IPS DF 6.9 (cell line): Measurements from ENCODE around the gene FLNB.

Experiments
- DNase-seq: peaks from one replicate; pipeline ENCODE4 v3.0.0-alpha.2; 2013; ENCODE audit warnings: low read depth, low spot score
- H3K27ac ChIP-seq: one replicate; pipeline ENCODE4 v1.5.1; 2013; ENCODE audit warnings: low read length, control low read depth
- H3K27me3 ChIP-seq: 2 replicates; pipeline ENCODE4 v1.6.1; 2013; ENCODE audit warnings: mild to moderate bottlenecking, low read length; ENCODE audit not compliant: control insufficient read depth, insufficient read depth
- H3K36me3 ChIP-seq: 2 replicates; pipeline ENCODE4 v1.6.1; 2013; ENCODE audit warnings: low read length; ENCODE audit not compliant: control insufficient read depth, insufficient read depth
- H3K4me1 ChIP-seq: 2 replicates; pipeline ENCODE4 v1.6.1; 2013; ENCODE audit warnings: low read length; ENCODE audit not compliant: control insufficient read depth, insufficient read depth
- H3K4me3 ChIP-seq: 2 replicates; pipeline ENCODE4 v1.5.1; 2013; ENCODE audit warnings: mild to moderate bottlenecking, low read length
- H3K9me3 ChIP-seq: 2 replicates; pipeline ENCODE4 v1.6.1; 2013; ENCODE audit warnings: low read length, inconsistent platforms; ENCODE audit not compliant: control insufficient read depth, insufficient read depth
- WGBS: extraction: QIAGEN DNeasy Blood & Tissue Kit; methylation state at CpG from one replicate; pipeline ENCODE4 v1.1.7; 2013; ENCODE audit warnings: mixed read lengths, missing lambda C conversion rate; ENCODE audit not compliant: insufficient read length, insufficient coverage; 5-methylcytosine and 5-hydroxymethylcytosine counted together

The FLNB gene

DNA sequence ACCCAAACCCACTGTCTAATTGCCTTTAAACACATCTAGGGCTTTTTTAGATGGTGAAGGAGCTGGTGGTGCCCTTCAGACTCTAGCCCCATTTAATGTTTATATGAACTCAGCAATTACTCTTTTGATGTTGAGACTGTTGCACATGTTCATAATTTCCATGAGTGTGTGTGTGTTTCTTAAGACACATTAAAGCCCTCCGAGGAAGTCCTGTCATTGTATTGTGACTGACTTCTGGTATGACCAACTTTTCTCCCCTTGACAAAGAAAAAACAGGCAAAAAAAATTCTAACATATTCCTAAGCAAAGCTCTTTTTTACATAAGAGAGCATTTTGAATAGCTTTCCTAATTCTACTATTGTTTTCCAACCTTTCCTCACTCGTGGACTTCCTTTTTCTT, 91.6 kb downstream of the FLNB start:
- peaks cover 22% of the 10 kb centered on the region; the same call in 1 of the 2 replicates for H3K36me3 ChIP-seq
- H3K27ac ChIP-seq, result no peak overlapping the region
- H3K4me1 ChIP-seq, result no peaks in the 10 kb centered on the region
- no peak for DNase-seq
- WGBS, result no CpG with 5 or more reads among the region's 2 CpGs
- no peak overlapping the region for H3K4me3 ChIP-seq
- H3K9me3 ChIP-seq, result no peaks in the 10 kb centered on the region
- H3K27me3 ChIP-seq, result no peaks in the 10 kb centered on the region

DNA sequence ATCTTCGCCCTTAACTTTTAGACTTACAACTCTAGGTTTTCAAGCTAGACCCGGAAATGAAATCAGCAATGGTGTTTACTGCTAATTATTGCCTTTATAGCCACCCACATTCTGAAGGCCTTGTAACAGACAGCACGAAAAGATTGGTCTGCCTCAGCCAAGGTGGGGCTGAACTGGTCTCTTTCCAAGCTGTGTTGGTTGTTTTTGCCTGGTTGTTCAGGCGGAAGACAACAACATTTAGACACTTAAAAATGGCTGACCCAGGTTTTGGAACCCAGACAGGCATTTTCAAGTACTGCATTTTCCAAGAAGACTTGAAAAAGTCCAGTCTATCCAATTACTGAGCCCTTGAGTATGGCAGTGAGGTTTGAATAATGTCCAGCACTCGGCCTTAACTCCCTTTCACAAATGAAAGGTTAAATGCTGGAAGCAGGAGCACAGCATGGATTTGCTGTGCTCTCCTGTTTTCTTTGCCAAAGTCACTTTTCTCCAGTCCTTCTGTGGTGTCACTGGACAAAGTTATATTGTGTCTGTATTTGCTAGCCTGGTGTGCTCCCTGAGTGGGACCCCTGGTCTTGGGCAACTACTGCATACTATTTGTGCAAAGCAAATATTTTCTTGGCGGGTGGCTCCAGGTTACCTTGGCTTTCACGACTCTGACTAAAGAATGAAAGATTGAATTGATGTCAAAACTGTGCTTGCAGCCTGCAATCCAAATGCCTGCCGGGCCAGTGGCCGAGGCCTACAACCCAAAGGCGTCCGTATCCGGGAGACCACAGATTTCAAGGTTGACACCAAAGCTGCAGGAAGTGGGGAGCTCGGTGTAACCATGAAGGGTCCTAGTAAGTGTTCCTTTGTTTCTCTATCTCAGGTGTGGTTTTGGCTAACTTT, 93.5 kb downstream of the FLNB start:
- H3K9me3 ChIP-seq, result no peaks in the 10 kb centered on the region
- WGBS, result no CpG with 5 or more reads among the region's 13 CpGs

DNA sequence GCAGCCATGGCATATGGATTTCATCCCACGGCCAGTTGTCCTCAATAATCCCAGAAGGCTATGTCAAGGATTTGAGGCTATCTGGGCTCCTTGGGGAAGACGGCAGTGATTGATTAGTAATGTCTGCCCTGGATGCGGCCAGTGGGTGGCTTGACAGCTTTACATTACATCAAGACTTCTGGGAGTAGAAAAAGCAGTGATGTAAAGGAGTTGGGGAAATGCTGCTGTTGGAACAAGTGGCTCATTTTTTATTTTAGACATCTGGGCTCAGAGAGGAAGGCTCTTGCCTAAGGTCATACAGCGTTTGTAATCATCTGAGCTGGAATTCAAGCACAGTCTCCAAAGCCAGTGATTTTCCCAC, 94.1 kb downstream of the FLNB start:
- no peaks in the 10 kb centered on the region for H3K27me3 ChIP-seq
- no CpG with 5 or more reads among the region's 4 CpGs for WGBS
- no peak overlapping the region for H3K27ac ChIP-seq
- peaks cover 22% of the 10 kb centered on the region; the same call in 1 of the 2 replicates for H3K36me3 ChIP-seq
- no peak for DNase-seq
- no peaks in the 10 kb centered on the region for H3K9me3 ChIP-seq
- no peaks in the 10 kb centered on the region for H3K4me1 ChIP-seq
- no peak overlapping the region for H3K4me3 ChIP-seq

More for the DNA sequence above, 93.5 kb downstream of the FLNB start:
- Histone ChIP-seq H3K4me1 (no peaks in the 10 kb centered on the region), H3K27me3 (no peaks in the 10 kb centered on the region), H3K27ac (no peak overlapping the region), H3K4me3 (no peak overlapping the region), H3K36me3 (peaks cover 22% of the 10 kb centered on the region; the same call in 1 of the 2 replicates)
- no peak for DNase-seq

DNA sequence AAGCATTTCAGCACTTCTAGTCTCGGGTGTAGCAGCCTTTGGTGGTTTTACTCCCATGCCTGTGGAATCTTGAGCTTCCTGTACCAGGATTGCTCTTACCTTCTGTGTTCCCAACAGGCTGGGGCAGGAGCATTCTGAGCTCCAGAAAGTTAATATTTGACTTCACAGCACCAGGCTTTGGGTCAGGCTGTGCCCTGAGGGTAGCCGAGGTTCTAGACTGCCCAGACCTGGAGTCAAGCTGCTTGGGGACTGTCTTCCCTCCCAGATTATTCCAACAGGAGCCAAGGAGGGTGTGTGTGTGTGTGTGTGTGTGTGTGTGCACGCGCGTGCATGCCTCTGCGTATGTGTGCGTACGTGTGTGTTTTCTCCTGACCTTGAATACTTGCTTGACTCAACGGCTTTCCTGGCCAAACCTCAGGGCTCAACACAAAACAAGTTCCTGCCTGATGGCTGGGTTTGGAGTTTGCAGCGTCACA, 94.8 kb downstream of the FLNB start:
- Histone ChIP-seq H3K36me3 (peaks cover 22% of the 10 kb centered on the region; the same call in 1 of the 2 replicates), H3K27me3 (no peaks in the 10 kb centered on the region), H3K9me3 (no peaks in the 10 kb centered on the region), H3K4me1 (no peaks in the 10 kb centered on the region), H3K27ac (no peak overlapping the region), H3K4me3 (no peak overlapping the region)
- WGBS, result no CpG with 5 or more reads among the region's 10 CpGs
- no peak for DNase-seq

GRCh38 chr3:58104151-58104550, 95.9 kb downstream of the FLNB start:
- no peaks in the 10 kb centered on the region for H3K4me1 ChIP-seq
- no peaks in the 10 kb centered on the region for H3K27me3 ChIP-seq
- H3K4me3 ChIP-seq, result no peak overlapping the region
- H3K36me3 ChIP-seq, result peaks cover 17% of the 10 kb centered on the region; the same call in 1 of the 2 replicates
- no CpG with 5 or more reads among the region's 8 CpGs for WGBS
- no peak for DNase-seq
- H3K27ac ChIP-seq, result no peak overlapping the region
- H3K9me3 ChIP-seq, result no peaks in the 10 kb centered on the region

GRCh38 chr3:58104712-58105111, 96.5 kb downstream of the FLNB start:
- Histone ChIP-seq H3K27me3 (no peaks in the 10 kb centered on the region), H3K36me3 (peaks cover 20% of the 10 kb centered on the region), H3K27ac (no peak overlapping the region), H3K4me1 (no peaks in the 10 kb centered on the region), H3K9me3 (no peaks in the 10 kb centered on the region), H3K4me3 (no peak overlapping the region)
- DNase-seq, result no peak
- no CpG with 5 or more reads among the region's 2 CpGs for WGBS

DNA sequence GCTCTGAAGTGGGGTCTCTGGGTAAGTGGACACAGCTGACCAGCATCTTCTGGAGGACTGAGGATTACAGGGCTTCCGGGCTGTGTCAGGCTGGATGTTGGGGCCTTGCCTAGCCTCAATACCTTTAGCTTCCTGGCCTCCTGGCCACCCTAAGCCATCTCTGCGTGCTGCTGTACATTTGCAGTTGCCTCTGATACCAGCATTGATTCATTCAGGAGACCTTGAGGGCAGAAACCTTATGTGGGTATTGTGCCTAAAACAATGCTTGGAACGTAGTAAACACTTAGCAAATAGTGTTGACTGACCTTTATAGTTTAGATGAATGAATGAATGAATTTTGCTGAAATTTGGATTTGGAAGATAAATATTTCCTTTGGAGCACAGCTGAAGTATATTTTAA, 97.0 kb downstream of the FLNB start:
- Histone ChIP-seq H3K4me3 (no peak overlapping the region), H3K4me1 (no peaks in the 10 kb centered on the region), H3K36me3 (peaks cover 24% of the 10 kb centered on the region), H3K9me3 (no peaks in the 10 kb centered on the region), H3K27me3 (no peaks in the 10 kb centered on the region), H3K27ac (no peak overlapping the region)
- no CpG with 5 or more reads among the region's 3 CpGs for WGBS
- no peak for DNase-seq

DNA sequence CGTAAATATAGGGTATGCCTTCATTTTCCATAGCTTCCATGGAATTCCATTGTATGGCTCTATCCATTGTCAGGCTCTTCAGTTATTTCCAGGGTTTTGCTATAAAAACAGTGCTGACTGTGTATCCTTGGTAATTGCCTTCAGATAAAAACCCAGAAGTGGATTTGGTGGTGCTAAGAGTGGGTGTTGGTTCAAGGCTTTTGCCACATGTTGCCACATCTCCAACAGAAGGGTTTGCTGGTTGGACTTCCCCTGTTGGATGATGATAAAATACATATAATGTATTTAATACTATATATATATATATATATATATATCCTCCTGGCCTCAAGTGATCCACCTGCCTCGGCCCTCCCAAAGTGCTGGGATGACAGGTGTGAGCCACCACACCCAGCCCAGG, 97.8 kb downstream of the FLNB start:
- Histone ChIP-seq H3K4me1 (no peaks in the 10 kb centered on the region), H3K27ac (no peak overlapping the region), H3K9me3 (no peaks in the 10 kb centered on the region), H3K36me3 (peaks cover 25% of the 10 kb centered on the region), H3K27me3 (no peaks in the 10 kb centered on the region), H3K4me3 (no peak overlapping the region)
- no peak for DNase-seq
- no CpG with 5 or more reads among the region's 2 CpGs for WGBS

- Histone ChIP-seq H3K27ac (no peak overlapping the region), H3K9me3 (no peaks in the 10 kb centered on the region), H3K4me3 (no peak overlapping the region), H3K4me1 (no peaks in the 10 kb centered on the region), H3K27me3 (no peaks in the 10 kb centered on the region), H3K36me3 (peaks cover 25% of the 10 kb centered on the region)
- no CpG with 5 or more reads among the region's 8 CpGs for WGBS
- DNase-seq, result no peak
Observed at GRCh38 chr3:58106640-58107039, 98.4 kb downstream of the FLNB start.

DNA sequence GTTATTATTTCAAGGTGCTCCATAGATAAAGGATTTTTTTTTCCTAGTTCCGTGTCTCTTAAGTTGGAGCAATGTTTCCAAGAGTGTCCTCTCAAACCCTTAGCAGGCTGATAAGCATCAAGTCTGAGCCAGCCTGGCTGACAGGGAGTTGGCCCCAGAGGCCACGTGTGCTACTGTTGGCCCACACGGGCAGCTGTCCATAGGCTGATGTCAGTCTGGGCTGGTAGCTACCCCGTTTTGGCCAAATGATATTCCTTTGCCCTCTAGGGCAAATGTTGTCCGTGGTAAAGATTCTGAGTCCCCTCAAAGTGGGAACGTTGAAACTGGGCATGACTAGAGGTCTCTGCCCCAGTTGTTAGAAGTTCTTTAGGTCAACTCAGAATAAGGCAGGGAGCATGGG, 99.4 kb downstream of the FLNB start:
- no peaks in the 10 kb centered on the region for H3K9me3 ChIP-seq
- H3K36me3 ChIP-seq, result peaks cover 28% of the 10 kb centered on the region
- H3K27ac ChIP-seq, result no peak overlapping the region
- no peak for DNase-seq
- no peak overlapping the region for H3K4me3 ChIP-seq
- H3K27me3 ChIP-seq, result no peaks in the 10 kb centered on the region
- WGBS, result no CpG with 5 or more reads among the region's 6 CpGs
- H3K4me1 ChIP-seq, result no peaks in the 10 kb centered on the region

DNA sequence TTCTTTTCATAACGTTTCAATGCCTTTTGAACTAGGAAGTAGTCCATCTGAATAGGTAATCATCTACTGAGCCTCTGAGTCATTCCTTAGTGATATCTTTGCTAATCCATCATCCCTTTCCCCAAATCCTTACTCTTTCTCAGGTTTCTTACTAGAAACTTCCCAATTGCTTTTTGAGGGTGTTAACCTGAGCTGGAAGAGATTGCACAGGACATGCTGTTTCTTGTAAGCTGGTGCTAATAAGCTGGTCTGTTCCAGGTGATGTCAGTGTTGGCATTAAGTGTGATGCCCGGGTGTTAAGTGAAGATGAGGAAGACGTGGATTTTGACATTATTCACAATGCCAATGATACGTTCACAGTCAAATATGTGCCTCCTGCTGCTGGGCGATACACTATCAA, 101.5 kb downstream of the FLNB start:
- H3K4me1 ChIP-seq, result no peaks in the 10 kb centered on the region
- peaks cover 28% of the 10 kb centered on the region for H3K36me3 ChIP-seq
- no peak overlapping the region for H3K4me3 ChIP-seq
- H3K27me3 ChIP-seq, result no peaks in the 10 kb centered on the region
- no peaks in the 10 kb centered on the region for H3K9me3 ChIP-seq
- no peak overlapping the region for H3K27ac ChIP-seq
- WGBS, result no CpG with 5 or more reads among the region's 5 CpGs
- DNase-seq, result no peak
